Bladder microvascular endothelial cell (primary cell): ENCODE data around the gene TMCC1. TPM values are rescaled to one million over a fixed set of nuclear protein-coding genes. Genes with fewer than 3 reads are reported as not detected.

Experiments used
- total RNA-seq: library from RNA; depleted of rRNA; stranded (reverse); fragments of >200 nt; gene quantifications from 2 replicates; pipeline ENCODE4 v1.2.3, GENCODE V29; 2014

TMCC1 gene
- total RNA-seq: 12.3 and 32.8 TPM in 2 replicates

GRCh38 chr3:129893581-129894070, at the start of gene TMCC1:
Gene TMCC1 (minus strand): TSS chr3:129893711.

GRCh38 chr3:129606636-129607390, 286.7 kb downstream of the TMCC1 start, which contains the start of gene PLXND1:
Gene PLXND1 (minus strand): TSS chr3:129606676. CDS start chr3:129606639, 37 bp downstream.

Other genes with a start within 250 kb of the TMCC1 start
- gene TRH, start 81.0 kb upstream of the TMCC1 start, total RNA-seq: not detected in 2 replicates
- 0.49 TPM in 1 of 2 replicates, not detected in the other for gene ALG1L2, start 188.1 kb upstream of the TMCC1 start, total RNA-seq